GM19351 (cell line): Measurements from ENCODE around the gene POLR3B.
"Not testable (repeated sequence)": the region's sequence is repeated elsewhere in the genome, so short reads cannot be mapped to it uniquely, and the experiment has no call there.

Experiments used
- ATAC-seq: cut with Tn5 transposase; IDR thresholded peaks from one replicate; pipeline ENCODE4 v1.9.1; 2021; ENCODE audit warnings: mild to moderate bottlenecking, moderate library complexity; ENCODE audit not compliant: unreplicated experiment

Gene POLR3B

GRCh38 chr12:106357549-106358395 lies at the start of gene POLR3B:
Gene POLR3B (plus strand): TSS chr12:106357748. CDS start chr12:106357880, 132 bp downstream.
- peak; percentile 87 for ATAC-seq

DNA sequence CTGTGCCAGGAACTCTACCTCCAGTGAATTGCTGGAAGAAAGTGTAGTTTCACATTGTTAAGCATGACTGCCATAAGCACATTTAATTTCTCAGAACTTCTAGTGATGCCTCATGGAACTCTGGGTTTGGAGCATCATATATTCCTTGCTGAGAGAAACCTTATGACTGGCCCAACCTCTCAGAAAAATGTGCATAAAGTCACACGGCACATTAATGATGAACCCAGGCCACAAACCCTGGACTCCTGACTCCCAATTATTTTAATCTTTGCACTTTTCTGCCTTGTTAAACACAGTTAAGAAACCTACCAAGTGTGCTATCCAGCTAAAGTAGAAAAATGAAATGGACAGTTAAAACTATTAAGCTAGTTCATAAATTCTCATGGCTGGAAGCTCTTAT lies 49.4 kb upstream of the POLR3B start:
- no peak for ATAC-seq

DNA sequence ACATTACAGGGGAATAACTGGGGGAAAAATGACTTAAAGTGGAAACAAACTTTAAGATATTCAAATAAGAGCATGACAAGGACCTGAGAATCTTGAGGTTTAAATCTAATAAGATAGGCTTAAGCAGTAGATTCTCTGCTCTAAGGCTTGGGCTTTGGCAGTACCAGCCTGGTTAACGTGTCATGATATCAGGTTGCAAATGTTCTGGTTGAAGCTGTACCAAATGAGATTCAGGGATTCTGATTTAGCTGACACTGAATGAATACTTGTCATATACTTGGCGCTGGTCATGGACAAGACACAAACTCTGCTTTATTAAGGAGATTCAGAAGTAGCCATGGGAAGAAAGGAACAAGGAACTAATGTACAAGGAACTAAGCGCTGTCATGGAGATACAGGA lies 48.9 kb upstream of the POLR3B start:
- ATAC-seq = no peak

DNA sequence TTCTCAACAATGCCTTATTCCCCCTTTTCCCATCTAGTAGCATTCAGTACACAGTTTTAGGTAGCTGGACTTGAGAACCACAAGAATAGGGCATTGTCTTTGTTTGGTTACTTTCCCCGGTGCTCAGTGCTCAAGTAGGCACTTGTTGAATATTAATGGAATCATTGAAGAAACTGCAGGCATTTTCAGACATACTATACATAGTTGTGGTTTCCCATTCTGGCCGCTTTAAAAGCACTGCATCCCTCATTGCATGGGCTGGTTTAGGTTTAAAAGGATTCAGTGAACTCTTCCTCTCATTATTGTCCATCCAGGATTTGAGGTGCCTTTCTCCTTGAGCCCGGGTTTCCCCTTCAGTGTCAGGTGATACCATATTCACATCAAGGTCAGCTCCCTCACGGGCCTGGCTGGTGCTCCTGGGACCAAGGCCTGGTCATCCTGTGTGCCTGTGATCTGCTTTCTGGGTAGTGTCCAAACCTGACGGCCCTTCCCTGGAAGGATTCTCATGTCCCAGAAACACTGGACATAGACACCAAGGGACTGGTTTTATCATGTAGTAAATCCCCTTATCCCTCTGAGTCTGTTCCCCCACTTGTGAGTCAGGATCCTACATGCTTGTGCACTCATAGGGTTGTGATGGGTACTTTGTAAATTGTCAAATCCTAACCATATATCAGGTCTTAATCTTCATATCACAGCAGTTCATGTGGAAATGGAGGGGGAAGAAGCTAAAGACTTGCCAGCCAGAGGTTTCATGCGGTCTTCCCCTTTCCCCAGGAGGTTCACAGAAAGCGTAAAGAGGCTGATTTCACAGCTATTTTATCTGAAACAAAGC lies 47.7 kb upstream of the POLR3B start:
- ATAC-seq = no peak

- ATAC-seq = no peak
Measured at GRCh38 chr12:106310687-106311086, 46.9 kb upstream of the POLR3B start.

- ATAC-seq = no peak
Measured at GRCh38 chr12:106311139-106311538, 46.4 kb upstream of the POLR3B start.

- not testable (repeated sequence) for ATAC-seq
Measured at GRCh38 chr12:106313413-106313812, 44.1 kb upstream of the POLR3B start.

DNA sequence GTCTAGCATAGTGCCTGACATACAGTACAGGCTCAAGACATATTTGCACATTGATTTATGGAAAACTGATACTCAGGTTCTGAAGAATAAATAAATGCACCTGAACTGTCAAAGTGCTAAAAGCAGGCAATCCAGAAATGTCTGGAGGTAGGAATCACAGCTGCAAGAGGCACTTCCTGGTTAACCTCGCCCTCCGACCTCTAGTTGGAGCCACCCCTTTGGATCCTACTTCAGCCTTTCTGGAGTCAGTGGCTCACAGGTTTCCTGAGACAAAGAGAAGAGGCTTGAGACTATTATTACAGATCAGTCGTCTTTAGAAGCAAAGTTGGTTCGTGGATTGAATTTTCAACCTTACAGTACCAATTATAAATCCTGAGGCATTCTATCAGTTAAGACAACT lies 42.0 kb upstream of the POLR3B start:
- no peak for ATAC-seq

DNA sequence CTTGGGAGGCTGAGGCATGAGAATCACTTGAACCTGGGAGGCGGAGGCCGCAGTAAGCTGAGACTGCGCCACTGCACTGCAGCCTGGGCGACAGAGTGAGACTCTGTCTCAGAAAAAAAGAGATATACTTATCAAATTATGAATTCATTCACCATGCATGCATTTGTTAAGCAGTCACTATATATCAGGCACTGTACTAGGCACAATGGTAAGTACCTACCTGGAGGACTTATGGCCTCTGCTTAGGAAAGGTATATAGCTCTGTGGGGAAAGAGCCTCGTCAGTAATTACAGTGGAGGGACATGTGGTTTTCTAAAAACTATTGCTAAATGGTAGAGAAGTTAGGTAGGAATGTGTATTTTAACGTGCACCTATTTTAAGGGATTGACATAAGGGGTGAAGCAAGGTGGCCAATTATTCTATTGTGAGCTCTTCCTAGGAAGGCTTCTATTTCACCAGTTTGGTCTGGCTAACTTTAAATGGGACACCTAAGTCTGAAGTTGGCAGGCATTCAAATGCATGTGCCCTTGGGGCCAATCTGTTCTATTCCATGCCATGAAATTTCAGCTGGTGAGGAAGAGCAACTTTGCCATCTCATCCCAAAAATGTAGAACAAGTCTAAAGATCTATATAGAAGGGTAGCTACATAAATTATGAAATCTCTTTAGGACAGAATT lies 40.0 kb upstream of the POLR3B start:
- no peak for ATAC-seq

- no peak for ATAC-seq
Measured at GRCh38 chr12:106321139-106321850, 36.3 kb upstream of the POLR3B start.

- ATAC-seq = no peak
Measured at GRCh38 chr12:106323537-106323936, 34.0 kb upstream of the POLR3B start.

DNA sequence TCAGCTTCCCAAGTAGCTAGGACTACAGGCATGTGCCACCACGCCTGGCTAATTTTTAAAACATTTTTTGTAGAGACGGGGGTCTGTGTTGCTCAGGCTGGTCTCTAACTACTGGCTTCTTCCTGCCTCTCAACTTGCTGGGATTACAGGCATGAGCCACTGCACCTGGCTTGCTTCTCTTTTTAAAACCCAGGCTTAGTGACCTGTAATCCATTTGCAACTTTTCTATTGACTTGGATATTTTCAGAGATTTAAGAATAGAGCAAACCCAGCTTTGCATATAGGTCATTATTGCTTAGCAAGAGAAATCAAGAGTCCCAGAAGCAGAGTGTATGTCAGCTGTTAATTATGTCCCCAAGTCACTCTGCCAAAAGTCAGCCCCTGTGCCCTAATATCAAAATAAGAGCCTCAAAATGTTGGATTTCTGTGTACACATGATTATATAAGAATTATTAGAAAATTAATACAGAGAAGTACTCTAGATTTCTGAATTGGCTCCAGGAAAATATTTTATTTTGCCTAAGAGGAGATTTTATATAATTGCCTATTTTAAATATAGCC lies 30.2 kb upstream of the POLR3B start:
- no peak for ATAC-seq

DNA sequence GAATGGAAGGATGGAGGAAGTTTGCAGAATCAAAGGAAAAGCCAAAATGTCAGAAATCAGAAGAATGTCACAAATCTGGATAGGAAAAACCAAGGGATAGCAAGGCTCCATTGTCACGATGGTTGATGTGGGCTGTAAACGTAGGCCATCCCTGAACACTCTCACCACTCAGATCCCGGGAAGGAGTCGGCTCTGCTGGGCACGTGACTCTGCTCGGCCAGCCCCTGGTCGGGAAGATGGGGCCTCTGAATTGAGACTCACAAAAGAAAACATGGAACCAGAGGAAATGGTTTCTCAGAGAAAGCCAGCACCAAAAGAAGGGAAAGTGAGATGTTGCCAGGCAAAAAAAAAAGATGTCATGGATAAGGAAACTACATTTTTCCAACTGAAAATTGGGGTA lies 28.8 kb upstream of the POLR3B start:
- no peak for ATAC-seq

- ATAC-seq = no peak
Measured at GRCh38 chr12:106329231-106329982, 28.1 kb upstream of the POLR3B start.

DNA sequence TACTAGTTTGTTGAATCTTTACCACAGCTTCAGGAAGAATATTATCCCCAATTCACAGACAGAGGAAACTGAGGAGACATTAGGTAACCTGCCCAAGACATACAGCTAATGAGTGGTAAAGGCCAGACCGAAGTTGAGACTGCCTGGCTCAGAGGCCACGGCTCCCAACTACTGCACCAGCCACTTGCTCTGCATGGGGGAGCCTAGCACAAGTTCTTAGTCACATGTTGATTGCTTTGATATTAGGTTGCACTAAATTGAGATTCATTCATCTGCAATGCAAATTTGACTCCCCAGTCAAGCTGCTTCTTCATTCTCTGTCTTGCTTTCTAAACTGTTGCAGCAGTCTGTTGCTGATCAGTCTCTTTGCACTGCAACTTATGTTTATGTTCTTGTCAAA lies 25.9 kb upstream of the POLR3B start:
- no peak for ATAC-seq

- ATAC-seq = no peak
Measured at GRCh38 chr12:106332536-106332935, 25.0 kb upstream of the POLR3B start.

- no peak for ATAC-seq
Measured at GRCh38 chr12:106333010-106333409, 24.5 kb upstream of the POLR3B start.

DNA sequence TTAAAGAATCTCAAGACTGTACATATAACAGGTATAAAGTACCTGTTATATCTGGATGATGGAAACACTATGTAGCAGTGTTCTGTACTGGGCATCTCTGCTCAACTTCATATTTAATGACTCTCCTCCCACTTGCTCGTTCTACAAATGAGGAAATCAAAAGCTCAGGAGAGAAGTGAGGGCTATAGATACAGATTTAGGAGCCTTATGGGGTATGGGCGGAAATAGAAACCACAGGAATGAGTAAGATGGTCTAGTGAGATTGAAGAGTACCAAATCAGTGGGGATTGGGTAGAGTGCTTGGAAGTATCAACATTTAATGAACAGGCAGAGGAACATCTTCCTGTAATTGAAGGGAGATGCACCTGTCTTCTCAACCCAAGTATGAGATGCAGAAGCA lies 23.8 kb upstream of the POLR3B start:
- ATAC-seq = no peak

- no peak for ATAC-seq
Measured at GRCh38 chr12:106341086-106341877, 16.3 kb upstream of the POLR3B start.
